H9 (cell line): ENCODE results near the gene CNPPD1. TPM values are rescaled to one million over a fixed set of nuclear protein-coding genes. Genes with fewer than 3 reads are reported as not detected.

Experiments used
- DNase-seq: peaks from one replicate; pipeline ENCODE4 v3.0.0-alpha.2; 2017
- H2AFZ ChIP-seq: one replicate; pipeline ENCODE4 v1.6.1; 2013; ENCODE audit warnings: mild to moderate bottlenecking, low read length, control low read depth, moderate library complexity
- H2AK5ac ChIP-seq: 2 replicates; pipeline ENCODE4 v1.6.1; 2013; ENCODE audit warnings: low read length, control low read depth, mixed read lengths; ENCODE audit not compliant: insufficient read length
- H2BK120ac ChIP-seq: one replicate; pipeline ENCODE4 v1.6.1; 2013; ENCODE audit warnings: low read depth, mild to moderate bottlenecking, low read length, control low read depth, inconsistent platforms; ENCODE audit not compliant: poor library complexity, severe bottlenecking
- H2BK12ac ChIP-seq: 2 replicates; pipeline ENCODE4 v1.6.1; 2013; ENCODE audit warnings: low read length, control low read depth, mixed read lengths, low read depth; ENCODE audit not compliant: insufficient read length
- H2BK15ac ChIP-seq: 2 replicates; pipeline ENCODE4 v1.6.1; 2013; ENCODE audit warnings: low read depth, low read length, control low read depth
- H2BK20ac ChIP-seq: one replicate; pipeline ENCODE4 v1.6.1; 2013; ENCODE audit warnings: low read depth, mild to moderate bottlenecking, low read length, control low read depth, inconsistent platforms; ENCODE audit not compliant: poor library complexity, severe bottlenecking
- H2BK5ac ChIP-seq: 2 replicates; pipeline ENCODE4 v1.6.1; 2013; ENCODE audit warnings: low read length, control low read depth, mixed read lengths; ENCODE audit not compliant: insufficient read length
- H3K14ac ChIP-seq: 2 replicates; pipeline ENCODE4 v1.6.1; 2013; ENCODE audit warnings: low read length, control low read depth; ENCODE audit not compliant: insufficient read depth
- H3K18ac ChIP-seq: 2 replicates; pipeline ENCODE4 v1.6.1; 2013; ENCODE audit warnings: low read depth, mild to moderate bottlenecking, mixed read lengths, low read length, control low read depth; ENCODE audit not compliant: insufficient read length
- H3K23ac ChIP-seq: 2 replicates; pipeline ENCODE4 v1.6.1; 2013; ENCODE audit warnings: low read length, control low read depth, mixed read lengths, low read depth; ENCODE audit not compliant: insufficient read length
- H3K23me2 ChIP-seq: 2 replicates; pipeline ENCODE4 v1.6.1; 2013; ENCODE audit warnings: low read depth, mild to moderate bottlenecking, mixed read lengths, low read length, control low read depth; ENCODE audit not compliant: insufficient read length, poor library complexity, severe bottlenecking
- H3K27ac ChIP-seq: 2 replicates; pipeline ENCODE4 v1.5.1; 2013; ENCODE audit warnings: low read length, control low read depth, mixed read lengths, low read depth; ENCODE audit not compliant: insufficient read length
- H3K27me3 ChIP-seq: 2 replicates; pipeline ENCODE4 v1.6.1; 2013; ENCODE audit warnings: low read length, control low read depth, inconsistent platforms; ENCODE audit not compliant: insufficient read depth
- H3K4ac ChIP-seq: 2 replicates; pipeline ENCODE4 v1.6.1; 2013; ENCODE audit warnings: low read depth, mild to moderate bottlenecking, control low read depth, inconsistent platforms, low read length, moderate library complexity
- H3K4me1 ChIP-seq: 2 replicates; pipeline ENCODE4 v1.6.1; 2013; ENCODE audit warnings: low read length, control low read depth, inconsistent platforms; ENCODE audit not compliant: insufficient read depth
- H3K4me2 ChIP-seq: 2 replicates; pipeline ENCODE4 v1.6.1; 2013; ENCODE audit warnings: low read length, control low read depth, mixed read lengths; ENCODE audit not compliant: insufficient read length, insufficient read depth
- H3K56ac ChIP-seq: 2 replicates; pipeline ENCODE4 v1.6.1; 2013; ENCODE audit warnings: low read depth, mild to moderate bottlenecking, mixed read lengths, low read length, control low read depth; ENCODE audit not compliant: insufficient read length
- H3K79me1 ChIP-seq: 2 replicates; pipeline ENCODE4 v1.6.1; 2013; ENCODE audit warnings: low read depth, mild to moderate bottlenecking, moderate library complexity, low read length, control low read depth, inconsistent platforms; ENCODE audit not compliant: insufficient read depth, poor library complexity, severe bottlenecking
- H3K79me2 ChIP-seq: 2 replicates; pipeline ENCODE4 v1.6.1; 2013; ENCODE audit warnings: low read length, control low read depth, inconsistent platforms; ENCODE audit not compliant: insufficient read depth
- H3K9ac ChIP-seq: 2 replicates; pipeline ENCODE4 v1.6.1; 2013; ENCODE audit warnings: low read length, control low read depth, mixed read lengths; ENCODE audit not compliant: insufficient read length; ENCODE audit errors: extremely low read depth
- H3K9me3 ChIP-seq: one replicate; pipeline ENCODE4 v1.6.1; 2013; ENCODE audit warnings: low read depth, low read length, inconsistent platforms; ENCODE audit not compliant: control insufficient read depth
- H3T11ph ChIP-seq: one replicate; pipeline ENCODE4 v1.6.1; 2013; ENCODE audit warnings: mild to moderate bottlenecking, low read length, control low read depth, inconsistent platforms
- H4K20me1 ChIP-seq: one replicate; pipeline ENCODE4 v1.6.1; 2013; ENCODE audit not compliant: control insufficient read depth, insufficient read length, insufficient read depth
- H4K5ac ChIP-seq: 2 replicates; pipeline ENCODE4 v1.6.1; 2013; ENCODE audit warnings: low read depth, mild to moderate bottlenecking, mixed read lengths, low read length, control low read depth; ENCODE audit not compliant: insufficient read length
- H4K8ac ChIP-seq: replicated peaks from 2 replicates; pipeline ENCODE4 v1.6.1; 2013; ENCODE audit warnings: low read length, control low read depth, mixed read lengths, low read depth; ENCODE audit not compliant: insufficient read length
- H4K91ac ChIP-seq: 2 replicates; pipeline ENCODE4 v1.6.1; 2013; ENCODE audit warnings: low read depth, mild to moderate bottlenecking, moderate library complexity, mixed read lengths, low read length, control low read depth; ENCODE audit not compliant: insufficient read length
- H3K27ac Mint-ChIP-seq, 3 experiments: 2 replicates in 2 of 3; 3 replicates in 1 of 3; pipeline ENCODE4 v1.8.0; 2020 to 2021; ENCODE audit warnings: mixed read lengths in 3 of 3, mild to moderate bottlenecking in 1 of 3, moderate library complexity in 1 of 3
- H3K27me3 Mint-ChIP-seq: 2 replicates; pipeline ENCODE4 v1.8.0; 2021; ENCODE audit warnings: low read depth, mild to moderate bottlenecking, moderate library complexity, mixed read lengths
- H3K36me3 Mint-ChIP-seq, 3 experiments: 2 replicates in 2 of 3; 3 replicates in 1 of 3; pipeline ENCODE4 v1.8.0; 2020 to 2021; ENCODE audit warnings: low read depth in 3 of 3, mixed read lengths in 3 of 3; ENCODE audit not compliant: insufficient read depth in 1 of 3
- H3K4me1 Mint-ChIP-seq, 2 experiments: 2 replicates each; pipeline ENCODE4 v1.8.0; 2020; ENCODE audit warnings: mixed read lengths in 2 of 2
- H3K4me3 Mint-ChIP-seq, 2 experiments: 2 replicates in 1 of 2; 3 replicates in 1 of 2; pipeline ENCODE4 v1.8.0; 2020 to 2021; ENCODE audit warnings: mild to moderate bottlenecking in 2 of 2, mixed read lengths in 2 of 2, moderate library complexity in 1 of 2
- H3K9me3 Mint-ChIP-seq, 2 experiments: 2 replicates in 1 of 2; 3 replicates in 1 of 2; pipeline ENCODE4 v1.8.0; 2020; ENCODE audit warnings: mild to moderate bottlenecking in 2 of 2, mixed read lengths in 2 of 2, moderate library complexity in 1 of 2
- CTCF ChIP-seq: fragments of 200-600 bp; sonication (generic); conservative IDR thresholded peaks from 3 replicates; pipeline ENCODE4 v1.8.0; 2021; ENCODE audit warnings: antibody characterized with exemption, mild to moderate bottlenecking
- WGBS: extraction: QIAGEN DNeasy Blood & Tissue Kit; methylation state at CpG from one replicate; pipeline ENCODE4 v1.1.7; 2013; ENCODE audit warnings: missing lambda C conversion rate, low lambda C conversion rate, mixed read lengths; ENCODE audit not compliant: insufficient read length; ENCODE audit errors: extremely low coverage; 5-methylcytosine and 5-hydroxymethylcytosine counted together
- total RNA-seq: library from RNA; stranded (reverse); gene quantifications from 2 replicates; pipeline ENCODE4 v1.2.1, GENCODE V29; 2021

CNPPD1 gene
- total RNA-seq, 1 experiment from 2014 or later: 33.0 TPM

- Histone ChIP-seq H4K5ac (no peak overlapping the region), H3K56ac (no peak overlapping the region), H3K23me2 (no peaks in the 10 kb centered on the region), H3K79me1 (no peaks in the 10 kb centered on the region), H3T11ph (no peak overlapping the region), H3K4me1 (0 out of 2 replicates have a peak, but pooled peaks cover 4% of the 10 kb centered on the region), H4K8ac (no peak overlapping the region), H2AK5ac (no peak overlapping the region), H2BK120ac (no peak overlapping the region), H3K23ac (no peak overlapping the region), H2BK5ac (no peak overlapping the region), H3K79me2 (no peaks in the 10 kb centered on the region), H3K4ac (no peak overlapping the region), H2AFZ (no peak overlapping the region), H2BK15ac (no peak overlapping the region), H4K91ac (no peak overlapping the region), H3K18ac (no peak overlapping the region), H3K4me2 (no peak overlapping the region), H2BK12ac (no peak overlapping the region), H3K14ac (no peak overlapping the region), H4K20me1 (no peaks in the 10 kb centered on the region), H3K9ac (no peak overlapping the region), H3K9me3 (no peaks in the 10 kb centered on the region), H3K27ac (no peak overlapping the region), H2BK20ac (no peak overlapping the region), H3K27me3 (no peaks in the 10 kb centered on the region)
- DNase-seq: no peak
- H3K4me3 Mint-ChIP-seq: no peak overlapping the region
- WGBS: no CpG with 5 or more reads among the region's 2 CpGs
- H3K4me1 Mint-ChIP-seq: peaks cover 4 to 6% of the 10 kb centered on the region in 2 experiments; a peak in 2 of 4 replicates
- no peak overlapping the region; a peak in 1 of 7 replicates for H3K27ac Mint-ChIP-seq
- H3K36me3 Mint-ChIP-seq: no peaks in the 10 kb centered on the region
- H3K27me3 Mint-ChIP-seq: no peaks in the 10 kb centered on the region
- no peaks in the 10 kb centered on the region for H3K9me3 Mint-ChIP-seq
- TF ChIP-seq CTCF: no peak
Observed at GRCh38 chr2:219127037-219127635, 49.6 kb downstream of the CNPPD1 start.
